Upper lobe of right lung (tissue), 1 donor: ENCODE data around the gene TM2D3. TPM values are rescaled to one million over a fixed set of nuclear protein-coding genes. Genes with fewer than 3 reads are reported as not detected.
A peak's percentile ranks its signal among the peaks of the same experiment; 100 is the strongest.

Experiments
- ATAC-seq: fragments of 200-7000 bp; cut with Tn5 transposase; one replicate; pipeline ENCODE4 v1.9.1; 2020; ENCODE audit warnings: mild to moderate bottlenecking, moderate library complexity
- DNase-seq: peaks from one replicate; pipeline ENCODE4 v3.0.0-alpha.2; 2020
- H3K27ac ChIP-seq: fragments of 200-600 bp; one replicate; pipeline ENCODE4 v1.8.0; 2022
- H3K27me3 ChIP-seq: fragments of 200-600 bp; one replicate; pipeline ENCODE4 v1.8.0; 2022; ENCODE audit warnings: mild to moderate bottlenecking
- H3K36me3 ChIP-seq: fragments of 200-600 bp; one replicate; pipeline ENCODE4 v1.8.0; 2022
- H3K4me1 ChIP-seq: fragments of 200-600 bp; one replicate; pipeline ENCODE4 v1.8.0; 2022
- H3K4me3 ChIP-seq: fragments of 200-600 bp; one replicate; pipeline ENCODE4 v1.8.0; 2022; ENCODE audit warnings: mild to moderate bottlenecking
- H3K9me3 ChIP-seq: fragments of 200-600 bp; one replicate; pipeline ENCODE4 v1.8.0; 2022
- intact Hi-C: fragments of 100-400 bp; cut with DNase I; formaldehyde crosslinking; loops from one replicate; pipeline ENCODE4 v1.11.0; 2022
- total RNA-seq: library from RNA; stranded (reverse); fragmentation: NEBNext Ultra II Directional; extraction: Animal tissue kit (Norgen Biotek cat#: 25700); gene quantifications from one replicate; pipeline ENCODE4 v1.2.1, GENCODE V29; 2021
- TF ChIP-seq, protein P1 (sequence below): fragments of 200-600 bp; IDR thresholded peaks from one replicate; pipeline ENCODE4 v1.8.0; 2022; ENCODE audit warnings: antibody characterized with exemption
- donor health status: DM: no; HTN: yes; CAD: no; lungs with severe emphysema.

The TM2D3 gene
- total RNA-seq, 1 donor from 2014 or later: 47.4 TPM

DNA sequence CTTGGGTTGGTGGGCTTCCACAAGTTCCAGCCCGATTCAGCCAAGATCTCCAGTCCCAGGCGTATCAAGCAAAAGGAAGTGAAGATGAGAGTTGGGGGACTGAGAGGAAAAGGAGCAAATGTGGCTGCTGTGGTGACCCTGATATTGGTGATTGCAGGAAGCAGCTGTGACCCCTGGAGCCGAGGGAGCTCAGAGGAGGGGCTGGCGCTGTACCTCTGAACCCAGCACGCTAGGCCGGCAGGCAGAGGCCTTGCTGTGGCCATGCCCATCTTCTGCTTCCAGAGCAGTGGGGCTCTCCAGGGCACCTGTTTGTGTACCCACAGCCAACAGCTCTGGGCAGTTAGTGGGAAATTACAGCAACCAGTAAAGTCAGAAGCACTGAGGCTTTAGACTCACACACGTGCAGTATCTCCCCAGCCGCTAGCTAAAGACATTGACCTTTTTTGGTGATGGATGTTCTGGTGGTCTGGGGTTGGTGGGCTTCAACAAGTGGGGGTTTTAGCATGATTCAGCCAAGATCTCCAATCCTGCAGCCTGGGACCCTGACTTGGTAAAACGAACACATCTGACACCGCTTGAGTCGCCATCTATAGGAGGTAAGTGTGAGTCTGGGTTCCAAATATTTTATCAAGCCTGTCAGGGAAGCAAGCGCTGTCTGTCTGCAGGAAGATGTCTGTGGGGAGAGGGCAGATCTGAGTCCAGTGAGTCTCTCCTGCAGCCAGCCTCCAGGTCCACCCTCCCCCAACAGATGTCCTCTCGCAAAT, 33.1 kb downstream of the TM2D3 start:
- no peak overlapping the region for H3K4me3 ChIP-seq
- no peaks in the 10 kb centered on the region for H3K36me3 ChIP-seq
- DNase-seq (no peak), ATAC-seq (no peak)
- H3K27me3 ChIP-seq: no peaks in the 10 kb centered on the region
- no peaks in the 10 kb centered on the region for H3K9me3 ChIP-seq
- no peak overlapping the region for H3K27ac ChIP-seq
- intact Hi-C loops: no loop called here
- H3K4me1 ChIP-seq: no peaks in the 10 kb centered on the region
- TF ChIP-seq, protein P1, sequence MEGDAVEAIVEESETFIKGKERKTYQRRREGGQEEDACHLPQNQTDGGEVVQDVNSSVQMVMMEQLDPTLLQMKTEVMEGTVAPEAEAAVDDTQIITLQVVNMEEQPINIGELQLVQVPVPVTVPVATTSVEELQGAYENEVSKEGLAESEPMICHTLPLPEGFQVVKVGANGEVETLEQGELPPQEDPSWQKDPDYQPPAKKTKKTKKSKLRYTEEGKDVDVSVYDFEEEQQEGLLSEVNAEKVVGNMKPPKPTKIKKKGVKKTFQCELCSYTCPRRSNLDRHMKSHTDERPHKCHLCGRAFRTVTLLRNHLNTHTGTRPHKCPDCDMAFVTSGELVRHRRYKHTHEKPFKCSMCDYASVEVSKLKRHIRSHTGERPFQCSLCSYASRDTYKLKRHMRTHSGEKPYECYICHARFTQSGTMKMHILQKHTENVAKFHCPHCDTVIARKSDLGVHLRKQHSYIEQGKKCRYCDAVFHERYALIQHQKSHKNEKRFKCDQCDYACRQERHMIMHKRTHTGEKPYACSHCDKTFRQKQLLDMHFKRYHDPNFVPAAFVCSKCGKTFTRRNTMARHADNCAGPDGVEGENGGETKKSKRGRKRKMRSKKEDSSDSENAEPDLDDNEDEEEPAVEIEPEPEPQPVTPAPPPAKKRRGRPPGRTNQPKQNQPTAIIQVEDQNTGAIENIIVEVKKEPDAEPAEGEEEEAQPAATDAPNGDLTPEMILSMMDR: no peak

DNA sequence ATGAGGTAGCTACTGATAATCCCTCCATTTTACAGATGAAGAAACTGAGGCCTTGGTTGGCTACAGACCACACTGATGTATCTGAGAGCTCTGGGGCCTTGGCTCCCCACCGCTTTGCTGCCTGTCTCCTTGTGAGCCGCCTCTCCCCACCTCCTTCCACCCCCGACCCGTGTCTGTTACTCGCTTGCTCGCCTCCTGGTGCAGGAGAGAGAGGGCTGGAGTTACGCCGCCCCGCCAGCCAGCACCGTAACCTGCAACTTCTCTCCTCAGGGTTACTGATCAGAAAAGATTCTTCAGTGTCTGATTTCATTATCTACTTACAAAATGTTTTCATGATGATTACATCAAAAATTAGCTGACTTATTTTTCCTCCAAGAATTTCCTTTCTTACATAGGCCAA, 34.1 kb downstream of the TM2D3 start:
- DNase-seq: no peak
- intact Hi-C loops: no loop called here
- no peak overlapping the region for H3K27ac ChIP-seq
- no peaks in the 10 kb centered on the region for H3K4me1 ChIP-seq
- TF ChIP-seq, protein P1: no peak
- H3K27me3 ChIP-seq: no peaks in the 10 kb centered on the region
- no peaks in the 10 kb centered on the region for H3K9me3 ChIP-seq
- no peak for ATAC-seq
- no peak overlapping the region for H3K4me3 ChIP-seq
- H3K36me3 ChIP-seq: no peaks in the 10 kb centered on the region

DNA sequence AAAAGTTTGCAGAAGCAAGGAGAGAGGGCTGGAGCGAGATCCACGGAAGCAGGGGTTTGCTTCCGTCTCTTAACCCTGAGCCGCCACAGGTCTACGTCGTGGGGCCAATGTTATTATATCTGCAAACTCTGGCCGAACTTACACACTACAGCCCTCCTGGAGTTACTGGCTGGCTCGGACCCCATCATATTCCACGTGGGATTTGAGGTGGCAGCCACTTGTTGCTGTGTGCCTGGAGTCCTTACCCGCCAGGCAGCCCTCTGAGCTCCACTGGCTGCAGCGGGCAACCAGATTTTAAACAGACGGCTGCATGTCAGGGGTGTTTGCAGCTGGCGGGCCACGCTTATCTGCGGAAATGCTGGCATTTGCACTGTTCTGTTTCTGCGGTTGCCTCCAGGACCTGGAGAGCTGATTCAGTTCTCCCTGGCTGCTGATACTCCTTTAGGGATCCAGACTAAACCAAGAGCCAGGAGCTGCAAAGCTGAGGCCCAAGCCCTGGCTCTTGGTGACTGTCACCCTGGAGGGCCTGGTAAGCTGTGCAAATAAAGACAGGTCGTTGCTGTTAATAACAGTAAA, 34.7 kb downstream of the TM2D3 start:
- Histone ChIP-seq H3K9me3 (no peaks in the 10 kb centered on the region), H3K27ac (no peak overlapping the region), H3K4me1 (no peaks in the 10 kb centered on the region), H3K36me3 (no peaks in the 10 kb centered on the region), H3K4me3 (no peak overlapping the region), H3K27me3 (no peaks in the 10 kb centered on the region)
- no peak for DNase-seq
- TF ChIP-seq, protein P1: no peak
- intact Hi-C loops: no loop called here
- ATAC-seq: no peak

DNA sequence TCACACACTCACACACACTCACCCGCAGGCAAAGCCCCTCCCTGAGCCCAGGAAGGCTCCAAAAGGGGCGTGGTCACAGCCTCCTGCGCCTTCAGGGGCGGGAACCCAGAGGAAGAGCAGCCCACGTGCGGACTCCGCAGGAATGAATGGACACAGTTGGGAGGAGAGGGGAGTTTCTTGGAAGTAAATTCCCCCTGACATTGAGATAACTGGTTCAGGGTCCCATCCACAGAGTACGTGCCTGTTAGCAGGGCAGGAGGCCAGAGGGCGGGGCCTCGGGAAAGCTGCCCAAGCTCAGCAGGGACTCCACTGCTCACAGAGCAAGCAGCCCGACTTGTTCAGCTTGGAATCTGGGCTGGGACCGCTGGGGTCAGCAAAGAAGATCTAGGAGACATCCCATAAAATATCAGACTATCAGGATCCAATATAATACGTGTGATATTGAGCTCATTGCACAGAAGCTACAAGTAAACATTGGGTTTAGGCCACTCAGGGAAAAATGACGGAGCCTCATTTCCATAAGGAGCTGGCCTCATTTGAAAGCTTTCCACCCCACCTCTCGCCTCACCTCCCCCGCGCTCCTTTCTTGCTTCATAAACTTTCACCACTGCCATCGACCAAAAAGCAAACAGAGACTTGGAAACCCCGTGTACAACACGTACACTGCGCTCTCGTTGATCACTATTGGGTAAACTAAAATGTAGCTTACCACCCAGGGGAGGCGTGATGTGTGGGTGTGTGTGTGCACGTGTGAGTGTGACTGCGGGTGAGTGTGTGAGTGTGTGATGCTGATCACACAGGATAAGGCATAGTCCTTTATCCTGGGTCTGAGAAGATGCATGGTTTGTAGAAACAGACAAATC, 36.0 kb downstream of the TM2D3 start:
- H3K27me3 ChIP-seq: no peaks in the 10 kb centered on the region
- ATAC-seq (peak; percentile 66), DNase-seq (no peak)
- H3K9me3 ChIP-seq: no peaks in the 10 kb centered on the region
- H3K36me3 ChIP-seq: no peaks in the 10 kb centered on the region
- no peaks in the 10 kb centered on the region for H3K4me1 ChIP-seq
- intact Hi-C loops: no loop called here
- H3K4me3 ChIP-seq: peak overlapping the region; percentile 8
- H3K27ac ChIP-seq: no peak overlapping the region
- TF ChIP-seq, protein P1: no peak

DNA sequence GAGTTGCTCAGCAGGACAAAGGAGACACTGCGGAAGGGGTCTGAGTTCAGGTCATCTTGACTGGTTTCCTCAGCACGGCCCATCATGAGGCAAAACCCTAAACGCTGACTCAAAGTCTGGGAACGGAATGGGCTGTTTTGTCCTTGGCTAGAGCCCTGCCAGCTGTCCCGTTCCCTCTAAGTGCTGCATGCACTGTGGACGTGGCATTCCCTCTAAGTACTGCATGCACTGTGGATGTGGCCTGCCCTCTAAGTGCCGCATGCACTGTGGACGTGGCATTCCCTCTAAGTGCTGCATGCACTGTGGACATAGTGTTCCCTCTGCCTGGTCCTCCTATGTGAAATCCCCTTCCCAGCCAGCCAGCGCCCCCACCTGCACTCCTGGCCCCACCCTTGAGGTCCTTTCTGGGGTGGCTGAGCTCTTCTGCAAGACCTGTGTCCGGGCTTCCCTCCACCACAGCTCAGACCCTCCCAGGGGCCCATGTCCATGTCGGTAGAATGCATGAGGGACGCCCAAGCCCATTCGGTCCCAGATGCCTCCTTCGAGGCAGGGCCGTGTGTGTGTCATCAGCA, 36.7 kb downstream of the TM2D3 start:
- Histone ChIP-seq H3K9me3 (no peaks in the 10 kb centered on the region), H3K4me3 (peak overlapping the region; percentile 8), H3K27ac (no peak overlapping the region), H3K36me3 (no peaks in the 10 kb centered on the region), H3K4me1 (no peaks in the 10 kb centered on the region), H3K27me3 (no peaks in the 10 kb centered on the region)
- ATAC-seq (no peak), DNase-seq (no peak)
- intact Hi-C loops: no loop called here
- TF ChIP-seq, protein P1: no peak
